HAP-1 (cell line): ENCODE measurements around the gene NALCN.

Source experiments
- DNase-seq, 2 experiments: peaks; one replicate each; pipeline ENCODE4 v3.0.0-alpha.2; 2016 to 2020; ENCODE audit warnings: low spot score in 2 of 2
- H3K27me3 ChIP-seq: fragments of 250-450 bp; sonication (Bioruptor Pico); 2 replicates; pipeline ENCODE4 v1.5.1; 2020; ENCODE audit warnings: low read depth, mild to moderate bottlenecking, moderate library complexity
- H3K36me3 ChIP-seq: fragments of 250-450 bp; sonication (Bioruptor Pico); replicated peaks from 2 replicates; pipeline ENCODE4 v1.5.1; 2020; ENCODE audit warnings: mild to moderate bottlenecking
- H3K4me1 ChIP-seq: fragments of 250-450 bp; sonication (Bioruptor Pico); 2 replicates; pipeline ENCODE4 v1.5.1; 2020; ENCODE audit warnings: mild to moderate bottlenecking
- H3K4me3 ChIP-seq: fragments of 250-450 bp; sonication (Bioruptor Pico); 2 replicates; pipeline ENCODE4 v1.5.1; 2020; ENCODE audit warnings: mild to moderate bottlenecking, moderate library complexity
- H3K9me3 ChIP-seq: fragments of 250-450 bp; sonication (Bioruptor Pico); 2 replicates; pipeline ENCODE4 v1.5.1; 2020; ENCODE audit warnings: mild to moderate bottlenecking, moderate library complexity
- in situ Hi-C: fragments of 300-500 bp; cut with MboI; formaldehyde crosslinking; loops from 3 replicates; pipeline ENCODE4 v1.14.3; 2020; ENCODE audit warnings: low sequenced_read_pairs, inconsistent platforms, mixed read lengths

NALCN gene

GRCh38 chr13:101267656-101268055 is 148.7 kb downstream of the NALCN start:
- no peaks in the 10 kb centered on the region for H3K27me3 ChIP-seq
- DNase-seq = no peak
- no peak overlapping the region for H3K4me3 ChIP-seq
- H3K9me3 ChIP-seq = no peaks in the 10 kb centered on the region
- in situ Hi-C loops = no loop called here
- no peaks in the 10 kb centered on the region for H3K36me3 ChIP-seq
- no peaks in the 10 kb centered on the region for H3K4me1 ChIP-seq

GRCh38 chr13:101265934-101266333 is 150.4 kb downstream of the NALCN start:
- no peak for DNase-seq
- in situ Hi-C loops = no loop called here
- H3K4me3 ChIP-seq = no peak overlapping the region

GRCh38 chr13:101264931-101265330 is 151.4 kb downstream of the NALCN start:
- no peaks in the 10 kb centered on the region for H3K36me3 ChIP-seq
- in situ Hi-C loops = no loop called here
- H3K9me3 ChIP-seq = no peaks in the 10 kb centered on the region
- no peak for DNase-seq
- H3K4me1 ChIP-seq = no peaks in the 10 kb centered on the region
- H3K27me3 ChIP-seq = no peaks in the 10 kb centered on the region
- H3K4me3 ChIP-seq = no peak overlapping the region

More at GRCh38 chr13:101265934-101266333, 150.4 kb downstream of the NALCN start:
- H3K4me1 ChIP-seq = no peaks in the 10 kb centered on the region
- no peaks in the 10 kb centered on the region for H3K27me3 ChIP-seq
- H3K9me3 ChIP-seq = no peaks in the 10 kb centered on the region
- H3K36me3 ChIP-seq = no peaks in the 10 kb centered on the region

- H3K4me1 ChIP-seq = no peaks in the 10 kb centered on the region
- no peaks in the 10 kb centered on the region for H3K36me3 ChIP-seq
- H3K4me3 ChIP-seq = no peak overlapping the region
- no peaks in the 10 kb centered on the region; the same call in 1 of the 2 replicates for H3K27me3 ChIP-seq
- in situ Hi-C loops = no loop called here
- DNase-seq = no peak
- no peaks in the 10 kb centered on the region for H3K9me3 ChIP-seq
Measured at GRCh38 chr13:101262306-101262705, 154.0 kb downstream of the NALCN start.

GRCh38 chr13:101258509-101258908 is 157.8 kb downstream of the NALCN start:
- H3K27me3 ChIP-seq = no peaks in the 10 kb centered on the region; the same call in 1 of the 2 replicates
- H3K4me3 ChIP-seq = no peak overlapping the region
- H3K36me3 ChIP-seq = no peaks in the 10 kb centered on the region
- H3K4me1 ChIP-seq = no peaks in the 10 kb centered on the region
- in situ Hi-C loops = no loop called here
- DNase-seq = no peak
- H3K9me3 ChIP-seq = no peaks in the 10 kb centered on the region

GRCh38 chr13:101258071-101258470 is 158.2 kb downstream of the NALCN start:
- H3K4me3 ChIP-seq = no peak overlapping the region
- no peaks in the 10 kb centered on the region for H3K4me1 ChIP-seq
- DNase-seq = no peak
- no peaks in the 10 kb centered on the region; the same call in 1 of the 2 replicates for H3K27me3 ChIP-seq
- no peaks in the 10 kb centered on the region for H3K9me3 ChIP-seq
- no peaks in the 10 kb centered on the region for H3K36me3 ChIP-seq
- in situ Hi-C loops = no loop called here

- Histone ChIP-seq H3K27me3 (no peaks in the 10 kb centered on the region), H3K4me1 (no peaks in the 10 kb centered on the region), H3K9me3 (no peaks in the 10 kb centered on the region), H3K4me3 (no peak overlapping the region), H3K36me3 (no peaks in the 10 kb centered on the region)
- no peak for DNase-seq
- in situ Hi-C loops = no loop called here
Measured at GRCh38 chr13:101248739-101249514, 167.4 kb downstream of the NALCN start.

GRCh38 chr13:101242720-101243119 is 173.6 kb downstream of the NALCN start:
- Histone ChIP-seq H3K4me3 (no peak overlapping the region), H3K9me3 (no peaks in the 10 kb centered on the region), H3K36me3 (no peaks in the 10 kb centered on the region), H3K4me1 (no peaks in the 10 kb centered on the region), H3K27me3 (no peaks in the 10 kb centered on the region)
- in situ Hi-C loops = no loop called here
- no peak for DNase-seq

GRCh38 chr13:101238555-101238954 is 177.8 kb downstream of the NALCN start:
- in situ Hi-C loops = no loop called here
- Histone ChIP-seq H3K36me3 (no peaks in the 10 kb centered on the region), H3K4me3 (no peak overlapping the region), H3K27me3 (no peaks in the 10 kb centered on the region), H3K9me3 (no peaks in the 10 kb centered on the region), H3K4me1 (no peaks in the 10 kb centered on the region)
- DNase-seq = no peak

- in situ Hi-C loops = no loop called here
- Histone ChIP-seq H3K4me3 (no peak overlapping the region), H3K4me1 (no peaks in the 10 kb centered on the region), H3K9me3 (no peaks in the 10 kb centered on the region), H3K27me3 (no peaks in the 10 kb centered on the region), H3K36me3 (no peaks in the 10 kb centered on the region)
- no peak for DNase-seq
Measured at GRCh38 chr13:101231751-101232428, 184.4 kb downstream of the NALCN start.

- no peaks in the 10 kb centered on the region for H3K36me3 ChIP-seq
- no peaks in the 10 kb centered on the region for H3K27me3 ChIP-seq
- H3K9me3 ChIP-seq = no peaks in the 10 kb centered on the region
- in situ Hi-C loops = no loop called here
- no peak for DNase-seq
- H3K4me1 ChIP-seq = no peaks in the 10 kb centered on the region
- no peak overlapping the region for H3K4me3 ChIP-seq
Measured at GRCh38 chr13:101230271-101230890, 185.9 kb downstream of the NALCN start.

- in situ Hi-C loops = no loop called here
- no peaks in the 10 kb centered on the region for H3K36me3 ChIP-seq
- no peak for DNase-seq
- no peaks in the 10 kb centered on the region for H3K9me3 ChIP-seq
- H3K4me1 ChIP-seq = no peaks in the 10 kb centered on the region
- H3K27me3 ChIP-seq = no peaks in the 10 kb centered on the region
- no peak overlapping the region for H3K4me3 ChIP-seq
Measured at GRCh38 chr13:101219609-101220265, 196.6 kb downstream of the NALCN start.

- Histone ChIP-seq H3K9me3 (no peaks in the 10 kb centered on the region), H3K36me3 (no peaks in the 10 kb centered on the region), H3K4me3 (no peak overlapping the region), H3K27me3 (no peaks in the 10 kb centered on the region), H3K4me1 (no peaks in the 10 kb centered on the region)
- no peak for DNase-seq
- in situ Hi-C loops = no loop called here
Measured at GRCh38 chr13:101218484-101218883, 197.8 kb downstream of the NALCN start.

- Histone ChIP-seq H3K36me3 (no peaks in the 10 kb centered on the region), H3K4me3 (no peak overlapping the region), H3K4me1 (no peaks in the 10 kb centered on the region), H3K9me3 (no peaks in the 10 kb centered on the region), H3K27me3 (no peaks in the 10 kb centered on the region)
- in situ Hi-C loops = no loop called here
- no peak for DNase-seq
Measured at GRCh38 chr13:101217086-101217485, 199.2 kb downstream of the NALCN start.
